SK-N-SH treated with all-trans-retinoic acid at 6 μM for 48 hours (cell line): ENCODE results near the gene ZNF462.

Source experiments
- CREB5 ChIP-seq: fragments of 250-450 bp; sonication (Bioruptor Pico); IDR thresholded peaks from 2 replicates; pipeline ENCODE4 v1.5.1; 2020; ENCODE audit warnings: low read depth, mild to moderate bottlenecking, moderate library complexity
- CSDC2 ChIP-seq: fragments of 250-450 bp; sonication (Bioruptor Pico); IDR thresholded peaks from 2 replicates; pipeline ENCODE4 v1.5.0; 2020; ENCODE audit warnings: mild to moderate bottlenecking, moderate library complexity
- GLIS3 ChIP-seq: fragments of 250-450 bp; sonication (Bioruptor Pico); IDR thresholded peaks from 2 replicates; pipeline ENCODE4 v1.5.0; 2020; ENCODE audit warnings: mild to moderate bottlenecking, moderate library complexity
- ISL1 ChIP-seq: fragments of 250-450 bp; sonication (Bioruptor Pico); IDR thresholded peaks from 2 replicates; pipeline ENCODE4 v2.1.2; 2022; ENCODE audit warnings: mild to moderate bottlenecking, moderate library complexity
- POU6F1 ChIP-seq: fragments of 250-450 bp; sonication (Bioruptor Pico); IDR thresholded peaks from 2 replicates; pipeline ENCODE4 v1.8.0; 2021; ENCODE audit warnings: low read depth, mild to moderate bottlenecking, moderate library complexity, borderline replicate concordance
- RARB ChIP-seq: fragments of 250-450 bp; sonication (Bioruptor Pico); IDR thresholded peaks from 2 replicates; pipeline ENCODE4 v1.8.0; 2021; ENCODE audit warnings: mild to moderate bottlenecking, moderate library complexity
- TOX ChIP-seq: fragments of 250-450 bp; sonication (Bioruptor Pico); IDR thresholded peaks from 2 replicates; pipeline ENCODE4 v1.8.0; 2021; ENCODE audit warnings: mild to moderate bottlenecking, moderate library complexity, borderline replicate concordance
- ZC3H10 ChIP-seq: fragments of 250-450 bp; sonication (Bioruptor Pico); IDR thresholded peaks from 2 replicates; pipeline ENCODE4 v1.5.1; 2021; ENCODE audit warnings: mild to moderate bottlenecking, moderate library complexity
- ZFP3 ChIP-seq: fragments of 250-450 bp; sonication (Bioruptor Pico); IDR thresholded peaks from 2 replicates; pipeline ENCODE4 v1.5.0; 2020; ENCODE audit warnings: mild to moderate bottlenecking, moderate library complexity
- ZFP30 ChIP-seq: fragments of 450-650 bp; formaldehyde crosslinking; IDR thresholded peaks from 2 replicates; pipeline ENCODE4 v1.5.0; 2022; ENCODE audit warnings: mild to moderate bottlenecking, moderate library complexity
- ZNF565 ChIP-seq: fragments of 450-650 bp; formaldehyde crosslinking; conservative IDR thresholded peaks from 2 replicates; pipeline ENCODE4 v1.5.0; 2020; ENCODE audit warnings: low read depth, mild to moderate bottlenecking, moderate library complexity
- ZNF70 ChIP-seq: fragments of 450-650 bp; formaldehyde crosslinking; IDR thresholded peaks from 2 replicates; pipeline ENCODE4 v1.5.0; 2020; ENCODE audit warnings: mild to moderate bottlenecking, moderate library complexity
- TF ChIP-seq, protein P1 (sequence below): fragments of 250-450 bp; sonication (Bioruptor Pico); IDR thresholded peaks from 2 replicates; pipeline ENCODE4 v1.8.0; 2020; ENCODE audit warnings: mild to moderate bottlenecking, moderate library complexity, borderline replicate concordance

GRCh38 chr9:107008447-107008846 is 145.5 kb downstream of the ZNF462 start:
- TF ChIP-seq POU6F1 (CRISPR knock-in tag) (no peak), TOX (CRISPR knock-in tag) (no peak), ISL1 (no peak), GLIS3 (CRISPR knock-in tag) (no peak), ZC3H10 (CRISPR knock-in tag) (no peak), RARB (no peak), CSDC2 (CRISPR knock-in tag) (no peak), ZFP30 (no peak), ZNF70 (no peak), ZFP3 (CRISPR knock-in tag) (no peak), ZNF565 (no peak), CREB5 (CRISPR knock-in tag) (no peak)
- TF ChIP-seq, protein P1, sequence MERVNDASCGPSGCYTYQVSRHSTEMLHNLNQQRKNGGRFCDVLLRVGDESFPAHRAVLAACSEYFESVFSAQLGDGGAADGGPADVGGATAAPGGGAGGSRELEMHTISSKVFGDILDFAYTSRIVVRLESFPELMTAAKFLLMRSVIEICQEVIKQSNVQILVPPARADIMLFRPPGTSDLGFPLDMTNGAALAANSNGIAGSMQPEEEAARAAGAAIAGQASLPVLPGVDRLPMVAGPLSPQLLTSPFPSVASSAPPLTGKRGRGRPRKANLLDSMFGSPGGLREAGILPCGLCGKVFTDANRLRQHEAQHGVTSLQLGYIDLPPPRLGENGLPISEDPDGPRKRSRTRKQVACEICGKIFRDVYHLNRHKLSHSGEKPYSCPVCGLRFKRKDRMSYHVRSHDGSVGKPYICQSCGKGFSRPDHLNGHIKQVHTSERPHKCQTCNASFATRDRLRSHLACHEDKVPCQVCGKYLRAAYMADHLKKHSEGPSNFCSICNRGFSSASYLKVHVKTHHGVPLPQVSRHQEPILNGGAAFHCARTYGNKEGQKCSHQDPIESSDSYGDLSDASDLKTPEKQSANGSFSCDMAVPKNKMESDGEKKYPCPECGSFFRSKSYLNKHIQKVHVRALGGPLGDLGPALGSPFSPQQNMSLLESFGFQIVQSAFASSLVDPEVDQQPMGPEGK (CRISPR knock-in tag), result no peak
